Heart left ventricle (tissue), 16 donors: ENCODE measurements around the gene SLCO3A1. TPM values are rescaled to one million over a fixed set of nuclear protein-coding genes. Genes with fewer than 3 reads are reported as not detected.

Experiments used
- ATAC-seq, 4 donors: fragments of 200-7000 bp; cut with Tn5 transposase; one replicate each; pipeline ENCODE4 v1.9.1; 2020 to 2022; ENCODE audit warnings: moderate library complexity in 4 of 4, mild to moderate bottlenecking in 3 of 4, moderate number of reproducible peaks in 1 of 4
- DNase-seq, 5 donors: peaks; one replicate each; pipeline ENCODE4 v3.0.0-alpha.2; 2020
- H3K27ac ChIP-seq, 12 donors: fragments of 200-600 bp; sonication (generic) in 4 of 12; one replicate each; pipeline versions ENCODE4 v1.5.0 to v1.8.0; 2016 to 2022; ENCODE audit warnings: mild to moderate bottlenecking in 2 of 12
- H3K27me3 ChIP-seq, 9 donors: fragments of 200-600 bp; sonication (generic) in 2 of 9; one replicate each; pipeline versions ENCODE4 v1.5.1 to v1.8.0; 2016 to 2022; ENCODE audit warnings: mild to moderate bottlenecking in 3 of 9
- H3K36me3 ChIP-seq, 9 donors: fragments of 200-600 bp; sonication (generic) in 2 of 9; one replicate each; pipeline versions ENCODE4 v1.5.0 to v1.8.0; 2018 to 2022; ENCODE audit warnings: mild to moderate bottlenecking in 2 of 9
- H3K4me1 ChIP-seq, 12 donors: fragments of 200-600 bp; sonication (generic) in 4 of 12; one replicate each; pipeline versions ENCODE4 v1.5.0 to v1.8.0; 2016 to 2022; ENCODE audit warnings: mild to moderate bottlenecking in 3 of 12
- H3K4me3 ChIP-seq, 12 donors: fragments of 200-600 bp; sonication (generic) in 4 of 12; one replicate each; pipeline versions ENCODE4 v1.5.0 to v1.8.0; 2017 to 2022; ENCODE audit warnings: mild to moderate bottlenecking in 9 of 12, moderate library complexity in 4 of 12
- H3K9me3 ChIP-seq, 12 donors: fragments of 200-600 bp; sonication (generic) in 4 of 12; one replicate each; pipeline versions ENCODE4 v1.5.0 to v1.8.0; 2016 to 2022; ENCODE audit warnings: mild to moderate bottlenecking in 1 of 12
- POLR2A ChIP-seq, 2 donors: fragments of 450-650 bp; IDR thresholded peaks; one replicate each; pipeline ENCODE4 v1.6.1; 2017; ENCODE audit warnings: antibody characterized with exemption in 2 of 2, mild to moderate bottlenecking in 2 of 2, moderate library complexity in 2 of 2
- WGBS, 4 donors: extraction: QIAGEN DNeasy Blood & Tissue Kit in 2 of 4; methylation state at CpG; one replicate each; pipeline versions ENCODE4 v1.1.5 to v1.1.7; 2013 to 2018; 5-methylcytosine and 5-hydroxymethylcytosine counted together
- intact Hi-C, 10 donors: fragments of 100-400 bp; cut with DNase I; formaldehyde crosslinking; loops; one replicate each; pipeline versions ENCODE4 v1.11.1 to v1.14.2; 2022
- polyA plus RNA-seq, 2 donors: library from polyadenylated mRNA; stranded (reverse); fragments of 200-250 nt; gene quantifications; one replicate each; pipeline ENCODE4 v1.2.3, GENCODE V29; 2013
- total RNA-seq, 9 donors: library from RNA; depleted of rRNA in 2 of 9; stranded (reverse); fragments of >200 nt in 2 of 9; fragmentation: NEBNext Ultra II Directional in 3 of 9; extraction: Animal tissue kit (Norgen Biotek cat#: 25700) in 3 of 9; gene quantifications; one replicate each; pipeline versions ENCODE4 v1.1.0 to v1.2.4, GENCODE V29; 2016 to 2023
- TF ChIP-seq, protein P1 (sequence below), 12 donors: fragments of 200-600 bp; sonication (generic) in 4 of 12; IDR thresholded peaks; one replicate each; pipeline versions ENCODE4 v1.5.0 to v1.8.0; 2018 to 2022; ENCODE audit warnings: antibody characterized with exemption in 12 of 12, mild to moderate bottlenecking in 5 of 12
- donor health status: ischemic (EF 13 %, LVEDD 7.1; RV severe dilation, severe dysfunction).
- donor health status: healthy with polysubstance abuse.
- donor health status: DM: no; HTN: yes; CAD: no.
- donor health status: DM: no; HTN: no; CAD: no.
- donor health status: ischemic (EF 25% LVEDD 6.9; RV normal size, moderate dysfunction).
- donor health status: ischemic (EF 25% LVEDD 5.7; RV mildly dilated, moderate dysfunction).
- donor health status: healthy.
- donor health status: DM: yes; HTN: yes; CAD: no.
- donor health status: ischemic (EF 35%, LVEDD 5.7; RV mildly dilated, moderate dysfunction).
- donor health status: nonischemic (EF 11% LVEDD 7.7; RV severe dilation, severe dysfunction).
- donor health status: DM: yes; HTN: yes; CAD: no.
- donor health status: PGD.
- donor health status: ischemic (EF 29% LVEDD 5.4; RV normal size, mild dysfunction).
- donor health status: nonischemic (EF 23%, LVEDD 6.1; RV moderate dilation, normal function).

SLCO3A1 gene
- total and polyA plus RNA-seq, 11 donors = 26.3 to 64.2 (median 50.2) TPM

GRCh38 chr15:91952216-91952615 is 98.7 kb downstream of the SLCO3A1 start:
- H3K4me3 ChIP-seq = no peak overlapping the region
- ATAC-seq (no peak), DNase-seq (no peak)
- no peak overlapping the region for H3K27ac ChIP-seq
- TF ChIP-seq, protein P1, sequence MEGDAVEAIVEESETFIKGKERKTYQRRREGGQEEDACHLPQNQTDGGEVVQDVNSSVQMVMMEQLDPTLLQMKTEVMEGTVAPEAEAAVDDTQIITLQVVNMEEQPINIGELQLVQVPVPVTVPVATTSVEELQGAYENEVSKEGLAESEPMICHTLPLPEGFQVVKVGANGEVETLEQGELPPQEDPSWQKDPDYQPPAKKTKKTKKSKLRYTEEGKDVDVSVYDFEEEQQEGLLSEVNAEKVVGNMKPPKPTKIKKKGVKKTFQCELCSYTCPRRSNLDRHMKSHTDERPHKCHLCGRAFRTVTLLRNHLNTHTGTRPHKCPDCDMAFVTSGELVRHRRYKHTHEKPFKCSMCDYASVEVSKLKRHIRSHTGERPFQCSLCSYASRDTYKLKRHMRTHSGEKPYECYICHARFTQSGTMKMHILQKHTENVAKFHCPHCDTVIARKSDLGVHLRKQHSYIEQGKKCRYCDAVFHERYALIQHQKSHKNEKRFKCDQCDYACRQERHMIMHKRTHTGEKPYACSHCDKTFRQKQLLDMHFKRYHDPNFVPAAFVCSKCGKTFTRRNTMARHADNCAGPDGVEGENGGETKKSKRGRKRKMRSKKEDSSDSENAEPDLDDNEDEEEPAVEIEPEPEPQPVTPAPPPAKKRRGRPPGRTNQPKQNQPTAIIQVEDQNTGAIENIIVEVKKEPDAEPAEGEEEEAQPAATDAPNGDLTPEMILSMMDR (IDR thresholded peaks at IDR 0.05) = no peak
- no peak for TF ChIP-seq POLR2A (IDR thresholded peaks at IDR 0.05)
- peaks cover 12 to 89% (median 54%) of the 10 kb centered on the region in 12 donors for H3K4me1 ChIP-seq
- no peaks in the 10 kb centered on the region for H3K36me3 ChIP-seq
- H3K9me3 ChIP-seq = no peaks in the 10 kb centered on the region
- 93 to 100% (median 95%) methylated on average over 1 of the region's 1 CpG for WGBS, 4 donors
- no peaks in the 10 kb centered on the region for H3K27me3 ChIP-seq
- intact Hi-C loops = no loop called here

- intact Hi-C loops = no loop called here
- Histone ChIP-seq H3K27me3 (no peaks in the 10 kb centered on the region), H3K9me3 (no peaks in the 10 kb centered on the region), H3K36me3 (no peaks in the 10 kb centered on the region), H3K27ac (no peak overlapping the region), H3K4me3 (no peak overlapping the region), H3K4me1 (peaks cover 2 to 79% (median 42%) of the 10 kb centered on the region in 12 donors)
- TF ChIP-seq, protein P1 (IDR thresholded peaks at IDR 0.05) = no peak
- TF ChIP-seq POLR2A (IDR thresholded peaks at IDR 0.05) = no peak
- WGBS, 4 donors = 85 to 90% (median 87%) methylated on average over 7 of the region's 7 CpGs
- no peak for DNase-seq
- ATAC-seq = no peak
Observed at GRCh38 chr15:91953432-91953831, 99.9 kb downstream of the SLCO3A1 start.

DNA sequence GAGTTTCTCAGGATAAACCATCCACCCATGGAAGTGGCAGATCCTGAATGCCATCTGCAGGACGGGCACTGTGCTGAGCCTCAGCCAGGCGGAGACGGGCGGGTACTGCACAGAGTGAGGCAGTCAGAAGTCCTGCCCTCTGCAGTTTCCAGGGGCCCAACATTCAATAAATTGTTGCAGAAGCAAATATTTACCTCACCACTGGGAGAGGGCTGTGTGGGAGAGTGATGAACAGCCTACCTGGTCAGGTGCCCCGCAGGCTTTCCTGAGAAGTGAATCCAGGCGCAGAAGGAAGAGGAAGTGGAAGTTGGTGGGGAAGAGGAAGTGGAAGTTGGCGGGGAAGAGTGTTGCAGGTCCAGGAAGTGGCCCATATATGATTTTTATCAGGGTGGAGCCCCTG is 100.8 kb downstream of the SLCO3A1 start:
- Histone ChIP-seq H3K4me3 (no peak overlapping the region), H3K27ac (no peak overlapping the region), H3K27me3 (no peaks in the 10 kb centered on the region), H3K9me3 (no peaks in the 10 kb centered on the region), H3K4me1 (peaks cover 0 to 71% (median 36%) of the 10 kb centered on the region in 12 donors), H3K36me3 (no peaks in the 10 kb centered on the region)
- WGBS, 4 donors = 75 to 90% (median 84%) methylated on average over 7 of the region's 7 CpGs
- TF ChIP-seq, protein P1 (IDR thresholded peaks at IDR 0.05) = no peak
- TF ChIP-seq POLR2A (IDR thresholded peaks at IDR 0.05) = no peak
- ATAC-seq (peak in 1 of 4 donors; percentile 10), DNase-seq (no peak)
- intact Hi-C loops = no loop called here

GRCh38 chr15:91956026-91956723 is 102.7 kb downstream of the SLCO3A1 start:
- peak in 4 of 5 donors; percentile 40 to 63 (median 60) for DNase-seq
- intact Hi-C loops = no loop called here
- no peaks in the 10 kb centered on the region for H3K27me3 ChIP-seq
- H3K36me3 ChIP-seq = no peaks in the 10 kb centered on the region
- H3K9me3 ChIP-seq = no peaks in the 10 kb centered on the region
- H3K4me3 ChIP-seq = no peak overlapping the region
- peak overlapping the region; percentile 7 to 78 (median 58) for H3K27ac ChIP-seq
- WGBS, 4 donors = 48 to 64% (median 54%) methylated on average over 8 of the region's 8 CpGs
- no peak for TF ChIP-seq POLR2A (IDR thresholded peaks at IDR 0.05)
- TF ChIP-seq, protein P1 (IDR thresholded peaks at IDR 0.05) = no peak
- peaks cover 0 to 56% (median 31%) of the 10 kb centered on the region in 12 donors for H3K4me1 ChIP-seq
- peak in 3 of 4 donors; percentile 73 to 81 (median 79) for ATAC-seq
